GM11168 (cell line): ENCODE measurements around the gene MAT1A.
"Not testable (repeated sequence)": the region's sequence is repeated elsewhere in the genome, so short reads cannot be mapped to it uniquely, and the experiment has no call there.

Source experiments
- in situ Hi-C: fragments of 300-500 bp; cut with MboI; formaldehyde crosslinking; loops from one replicate; pipeline ENCODE4 v1.12.0; 2022; ENCODE audit warnings: low sequenced_read_pairs; ENCODE audit not compliant: unreplicated experiment

The MAT1A gene

GRCh38 chr10:80236457-80236856 lies 53.0 kb downstream of the MAT1A start:
- in situ Hi-C loops: not testable (repeated sequence)

- in situ Hi-C loops: not testable (repeated sequence)
Observed at GRCh38 chr10:80234331-80235235, 54.9 kb downstream of the MAT1A start.

GRCh38 chr10:80233871-80234270 lies 55.6 kb downstream of the MAT1A start:
- in situ Hi-C loops: not testable (repeated sequence)

- in situ Hi-C loops: loop anchor here (5.0 to 10.0 kb wide), 2 partner anchors 82 to 694 kb away; no protein-coding TSS in a partner anchor
Observed at GRCh38 chr10:80226723-80227122, 62.7 kb downstream of the MAT1A start.

- in situ Hi-C loops: loop anchor here (10.0 kb wide), 1 partner anchor 78 kb away; no protein-coding TSS in a partner anchor
Observed at GRCh38 chr10:80223031-80223419, 66.4 kb downstream of the MAT1A start.
